ENCODE measurements around the gene ETV3. TPM values are rescaled to one million over a fixed set of nuclear protein-coding genes. Genes with fewer than 3 reads are reported as not detected.
"Not testable (repeated sequence)": the region's sequence is repeated elsewhere in the genome, so short reads cannot be mapped to it uniquely, and the experiment has no call there.

Gene ETV3
- total RNA-seq = 10 to 100 TPM; 26.9 to 40.6 TPM
- polyA plus RNA-seq (2013, experiment 1 of 2) = 18.1 TPM
- 17.5 TPM for polyA plus RNA-seq (2013, experiment 2 of 2)
- long read RNA-seq, experiment 1, partial matches to known transcripts = 0 of 10 reads
- long read RNA-seq, experiment 1, other reads (novel, unspliced or antisense) = 9 of 10 reads
- long read RNA-seq, experiment 2, full-length matches to known transcripts = 1 of 9 reads
- long read RNA-seq, experiment 2, partial matches to known transcripts = 1 of 9 reads
- long read RNA-seq, experiment 2, other reads (novel, unspliced or antisense) = 7 of 9 reads
- long read RNA-seq, experiment 3, partial matches to known transcripts = 4 of 13 reads
- long read RNA-seq, experiment 3, other reads (novel, unspliced or antisense) = 5 of 13 reads
- long read RNA-seq, experiment 4 = 0 reads

GRCh38 chr1:157138220-157139051, at the start of gene ETV3:
ETV3 (minus strand) TSS chr1:157138395; CDS start chr1:157136352, 2,043 bp downstream.
- H3K9me3 Mint-ChIP-seq = no peaks in the 10 kb centered on the region
- H3K36me3 Mint-ChIP-seq (ENCODE audit: low read depth) = peaks cover 25% of the 10 kb centered on the region
- peak within 1 kb of the TSS; percentile 95 for H3K27ac Mint-ChIP-seq
- H3K27me3 ChIP-seq (ENCODE audit: control insufficient read depth, insufficient read depth, low read length, poor library complexity, severe bottlenecking) = no peaks in the 10 kb centered on the region
- H3K9me3 ChIP-seq (ENCODE audit: control insufficient read depth, low read length) = no peaks in the 10 kb centered on the region
- H3K4me3 ChIP-seq (ENCODE audit: low read length) = peak within 1 kb of the TSS; percentile 97
- peaks cover 39% of the 10 kb centered on the region for H3K4me1 ChIP-seq (ENCODE audit: control insufficient read depth, insufficient read depth, low read length)
- H3K4me3 Mint-ChIP-seq = peak within 1 kb of the TSS; percentile 90
- WGBS, 2 experiments (ENCODE audit: insufficient coverage in 1 of 2, insufficient read length in 1 of 2) = 1 to 2% methylated on average over 19 to 85 of the region's 85 CpGs
- peak within 1 kb of the TSS; percentile 88 for H3K9ac ChIP-seq (ENCODE audit: extremely low read depth, low read length, poor library complexity, severe bottlenecking)
- H3K4me1 Mint-ChIP-seq = peaks cover 77% of the 10 kb centered on the region
- peaks cover 24% of the 10 kb centered on the region for H3K36me3 ChIP-seq (ENCODE audit: control insufficient read depth, insufficient read depth, low read length)
- H3K27ac ChIP-seq (ENCODE audit: low read depth, low read length) = peak within 1 kb of the TSS; percentile 96
- DNase-seq = peak; percentile 97
- TF ChIP-seq, protein P1, sequence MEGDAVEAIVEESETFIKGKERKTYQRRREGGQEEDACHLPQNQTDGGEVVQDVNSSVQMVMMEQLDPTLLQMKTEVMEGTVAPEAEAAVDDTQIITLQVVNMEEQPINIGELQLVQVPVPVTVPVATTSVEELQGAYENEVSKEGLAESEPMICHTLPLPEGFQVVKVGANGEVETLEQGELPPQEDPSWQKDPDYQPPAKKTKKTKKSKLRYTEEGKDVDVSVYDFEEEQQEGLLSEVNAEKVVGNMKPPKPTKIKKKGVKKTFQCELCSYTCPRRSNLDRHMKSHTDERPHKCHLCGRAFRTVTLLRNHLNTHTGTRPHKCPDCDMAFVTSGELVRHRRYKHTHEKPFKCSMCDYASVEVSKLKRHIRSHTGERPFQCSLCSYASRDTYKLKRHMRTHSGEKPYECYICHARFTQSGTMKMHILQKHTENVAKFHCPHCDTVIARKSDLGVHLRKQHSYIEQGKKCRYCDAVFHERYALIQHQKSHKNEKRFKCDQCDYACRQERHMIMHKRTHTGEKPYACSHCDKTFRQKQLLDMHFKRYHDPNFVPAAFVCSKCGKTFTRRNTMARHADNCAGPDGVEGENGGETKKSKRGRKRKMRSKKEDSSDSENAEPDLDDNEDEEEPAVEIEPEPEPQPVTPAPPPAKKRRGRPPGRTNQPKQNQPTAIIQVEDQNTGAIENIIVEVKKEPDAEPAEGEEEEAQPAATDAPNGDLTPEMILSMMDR (conservative IDR thresholded peaks at IDR 0.05) = no peak
- no peaks in the 10 kb centered on the region for H3K27me3 Mint-ChIP-seq (ENCODE audit: insufficient read depth)

DNA sequence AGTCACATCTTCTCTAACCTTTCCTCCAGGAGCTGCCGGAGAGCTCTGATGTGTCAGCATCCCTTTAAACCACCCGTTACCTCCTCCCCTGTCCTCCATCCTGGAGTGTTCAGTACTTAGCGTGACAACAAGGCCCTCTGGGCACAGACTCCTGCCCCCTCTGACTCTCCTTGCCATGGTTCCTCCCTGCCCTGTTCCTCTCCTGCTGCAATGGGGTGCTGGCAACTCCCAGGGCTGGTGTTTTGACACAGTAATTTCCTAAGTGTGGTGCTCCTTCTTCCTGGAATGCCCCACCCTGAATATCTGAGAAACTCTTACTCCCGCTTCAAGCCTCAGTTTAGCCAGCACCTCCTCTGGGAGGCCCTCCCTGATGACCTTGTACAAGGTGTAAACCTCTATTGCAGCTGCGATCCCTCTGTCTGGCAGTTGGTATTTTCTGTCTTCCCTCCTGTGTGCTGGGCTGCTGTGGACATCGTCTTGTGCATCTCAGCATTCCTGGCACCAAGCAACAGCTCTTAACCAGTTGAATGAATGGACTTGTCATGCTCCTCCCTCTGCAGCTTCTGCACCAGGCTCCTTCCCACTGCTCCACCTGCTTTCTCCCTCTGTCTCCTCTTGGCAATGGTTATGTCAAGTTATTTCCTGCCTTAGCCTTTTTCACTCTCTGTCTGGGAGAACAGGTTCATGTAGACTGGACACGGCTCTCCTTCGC, 48.2 kb upstream of the ETV3 start:
- no peaks in the 10 kb centered on the region for H3K9me3 ChIP-seq (ENCODE audit: control insufficient read depth, low read length)
- WGBS, 2 experiments (ENCODE audit: insufficient coverage in 1 of 2, insufficient read length in 1 of 2) = 89 to 92% methylated on average over 8 of the region's 8 CpGs
- TF ChIP-seq, protein P1 (conservative IDR thresholded peaks at IDR 0.05) = no peak
- no peak overlapping the region for H3K9ac ChIP-seq (ENCODE audit: extremely low read depth, low read length, poor library complexity, severe bottlenecking)
- no peaks in the 10 kb centered on the region for H3K4me1 ChIP-seq (ENCODE audit: control insufficient read depth, insufficient read depth, low read length)
- H3K4me1 Mint-ChIP-seq = no peaks in the 10 kb centered on the region
- H3K27ac Mint-ChIP-seq = no peak overlapping the region
- no peaks in the 10 kb centered on the region for H3K27me3 ChIP-seq (ENCODE audit: control insufficient read depth, insufficient read depth, low read length, poor library complexity, severe bottlenecking)
- H3K9me3 Mint-ChIP-seq = no peaks in the 10 kb centered on the region
- H3K27me3 Mint-ChIP-seq (ENCODE audit: insufficient read depth) = peaks cover 3% of the 10 kb centered on the region
- H3K4me3 Mint-ChIP-seq = no peak overlapping the region
- DNase-seq = peak; percentile 33
- H3K27ac ChIP-seq (ENCODE audit: low read depth, low read length) = no peak overlapping the region
- H3K36me3 Mint-ChIP-seq (ENCODE audit: low read depth) = no peaks in the 10 kb centered on the region
- H3K36me3 ChIP-seq (ENCODE audit: control insufficient read depth, insufficient read depth, low read length) = no peaks in the 10 kb centered on the region
- H3K4me3 ChIP-seq (ENCODE audit: low read length) = no peak overlapping the region

DNA sequence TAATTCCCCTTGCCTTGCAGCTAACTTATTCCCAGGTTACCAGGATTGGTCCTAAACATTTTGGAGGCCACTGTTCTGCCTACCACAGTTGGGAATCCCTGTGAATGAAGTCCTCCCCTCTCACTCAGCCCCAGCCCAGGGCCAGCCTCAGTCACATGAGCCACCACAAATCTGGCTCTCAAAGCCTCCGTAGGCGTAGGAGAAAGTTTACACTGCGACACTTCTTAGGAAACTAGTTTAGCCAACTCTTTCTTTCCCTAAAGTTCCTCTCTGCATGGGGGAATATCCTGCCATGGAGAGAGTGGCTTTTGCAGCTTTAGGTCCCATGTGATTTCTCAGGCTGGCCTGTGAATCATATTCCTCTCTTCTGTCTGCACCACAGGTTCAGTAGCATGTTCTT, 45.7 kb upstream of the ETV3 start:
- Histone ChIP-seq H3K9me3 (ENCODE audit: control insufficient read depth, low read length) (no peaks in the 10 kb centered on the region), H3K9ac (ENCODE audit: extremely low read depth, low read length, poor library complexity, severe bottlenecking) (no peak overlapping the region), H3K27ac (ENCODE audit: low read depth, low read length) (no peak overlapping the region), H3K27me3 (ENCODE audit: control insufficient read depth, insufficient read depth, low read length, poor library complexity, severe bottlenecking) (no peaks in the 10 kb centered on the region), H3K4me1 (ENCODE audit: control insufficient read depth, insufficient read depth, low read length) (no peaks in the 10 kb centered on the region), H3K36me3 (ENCODE audit: control insufficient read depth, insufficient read depth, low read length) (no peaks in the 10 kb centered on the region), H3K4me3 (ENCODE audit: low read length) (no peak overlapping the region)
- Mint-ChIP-seq H3K27me3 (ENCODE audit: insufficient read depth) (peaks cover 3% of the 10 kb centered on the region), H3K36me3 (ENCODE audit: low read depth) (no peaks in the 10 kb centered on the region), H3K9me3 (no peaks in the 10 kb centered on the region), H3K4me3 (no peak overlapping the region), H3K27ac (no peak overlapping the region), H3K4me1 (no peaks in the 10 kb centered on the region)
- WGBS, 2 experiments (ENCODE audit: insufficient coverage in 1 of 2, insufficient read length in 1 of 2) = 84% methylated on average over 3 of the region's 3 CpGs
- no peak for DNase-seq
- TF ChIP-seq, protein P1 (conservative IDR thresholded peaks at IDR 0.05) = no peak

DNA sequence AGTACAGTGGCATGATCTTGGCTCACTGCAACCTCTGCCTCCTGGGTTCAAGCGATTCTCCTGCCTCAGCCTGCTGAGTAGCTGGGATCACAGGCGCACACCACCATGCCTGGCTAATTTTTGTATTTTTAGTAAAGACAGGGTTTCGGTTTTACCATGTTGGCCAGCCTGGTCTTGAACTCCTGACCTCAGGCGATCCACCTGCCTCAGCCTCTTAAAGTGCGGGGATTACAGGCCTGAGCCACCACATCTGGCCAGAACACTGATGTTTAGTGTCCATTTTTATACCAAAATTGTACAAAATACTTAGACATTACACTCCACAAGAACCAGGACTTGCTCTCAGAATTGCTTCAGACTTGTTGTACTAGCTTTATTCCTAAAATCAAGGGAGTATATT, 44.2 kb upstream of the ETV3 start:
- H3K27me3 ChIP-seq (ENCODE audit: control insufficient read depth, insufficient read depth, low read length, poor library complexity, severe bottlenecking); H3K4me1 ChIP-seq (ENCODE audit: control insufficient read depth, insufficient read depth, low read length); DNase-seq; H3K4me1 Mint-ChIP-seq; H3K36me3 Mint-ChIP-seq (ENCODE audit: low read depth); H3K4me3 Mint-ChIP-seq; H3K27me3 Mint-ChIP-seq (ENCODE audit: insufficient read depth); H3K27ac ChIP-seq (ENCODE audit: low read depth, low read length); H3K4me3 ChIP-seq (ENCODE audit: low read length); H3K9me3 ChIP-seq (ENCODE audit: control insufficient read depth, low read length); H3K9me3 Mint-ChIP-seq; H3K9ac ChIP-seq (ENCODE audit: extremely low read depth, low read length, poor library complexity, severe bottlenecking); H3K27ac Mint-ChIP-seq; H3K36me3 ChIP-seq (ENCODE audit: control insufficient read depth, insufficient read depth, low read length): not testable (repeated sequence)
- 82% methylated on average over 3 to 5 of the region's 5 CpGs for WGBS, 2 experiments (ENCODE audit: insufficient coverage in 1 of 2, insufficient read length in 1 of 2)
